DMS 273 (cell line): ENCODE results near the gene THOC1.

Experiments used
- DNase-seq: peaks from one replicate; lab custom pipeline; 2025; ENCODE audit not compliant: unreplicated experiment; lab: John Stamatoyannopoulos, UW

THOC1 gene

GRCh38 chr18:220708-221107, 47.1 kb downstream of the THOC1 start:
- no peak for DNase-seq

GRCh38 chr18:217532-218336, 50.1 kb downstream of the THOC1 start:
- DNase-seq = no peak

- DNase-seq = no peak
Measured at GRCh38 chr18:215448-216010, 52.3 kb downstream of the THOC1 start.

- DNase-seq = no peak
Measured at GRCh38 chr18:213966-214365, 53.9 kb downstream of the THOC1 start.

GRCh38 chr18:213505-213904, 54.3 kb downstream of the THOC1 start:
- DNase-seq = no peak

DNA sequence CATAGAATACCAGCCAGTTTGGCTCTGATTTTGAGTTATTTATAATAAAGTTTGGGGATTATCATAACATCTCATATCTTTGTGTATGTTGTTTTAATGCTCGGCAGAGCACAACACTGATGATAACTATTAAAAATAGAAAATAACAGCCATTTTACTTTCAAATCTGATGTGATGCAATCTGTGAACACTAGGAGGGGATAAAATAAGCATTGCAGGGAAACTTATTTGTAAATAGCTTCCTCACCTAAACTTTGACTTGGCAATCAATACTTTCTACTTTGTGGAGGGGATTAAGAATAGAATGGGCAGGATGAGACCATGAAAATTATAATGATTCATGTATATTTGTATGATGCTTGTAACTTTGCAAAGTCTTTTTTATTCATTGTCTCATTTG, 55.1 kb downstream of the THOC1 start:
- DNase-seq = peak; percentile 9

- no peak for DNase-seq
Measured at GRCh38 chr18:211582-211981, 56.3 kb downstream of the THOC1 start.

DNA sequence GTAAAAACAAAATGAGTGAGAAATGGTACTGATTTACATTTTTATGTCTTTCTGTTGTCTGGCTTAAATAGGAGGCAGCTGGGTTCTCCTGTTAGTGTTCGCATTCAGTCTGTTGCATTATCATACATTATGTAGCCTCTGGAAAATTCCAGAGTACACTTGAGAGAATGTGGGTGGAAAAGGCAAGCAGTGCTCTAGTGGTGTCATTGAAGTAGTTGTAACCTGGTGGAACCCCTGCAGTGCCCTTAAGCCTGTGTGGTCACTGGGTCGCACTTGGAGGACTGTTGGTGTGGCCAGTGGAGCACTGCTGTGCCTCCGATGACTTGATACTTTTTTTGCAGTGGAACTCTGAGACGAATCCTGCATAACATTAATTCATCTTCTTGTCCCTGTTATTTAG, 57.1 kb downstream of the THOC1 start:
- DNase-seq = no peak

GRCh38 chr18:210075-210474, 57.8 kb downstream of the THOC1 start:
- DNase-seq = no peak

DNA sequence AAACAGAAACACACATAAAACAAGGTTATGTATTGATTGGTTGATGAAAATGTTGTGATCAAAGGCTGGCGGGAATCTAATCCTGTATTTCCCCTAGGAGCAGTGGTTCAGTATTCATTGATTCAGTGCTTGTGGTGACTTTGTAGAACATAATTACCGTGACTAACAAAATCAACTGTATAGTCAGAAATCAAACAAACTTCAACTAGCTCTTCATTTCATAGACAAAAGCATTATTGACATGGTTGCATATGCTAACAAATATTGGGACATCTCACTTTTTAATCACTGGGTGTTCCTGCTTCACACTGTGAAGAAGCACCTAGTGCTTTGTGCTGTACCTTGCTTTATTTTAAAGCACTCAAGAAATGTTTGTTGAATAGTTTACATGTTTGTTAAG, 68.1 kb downstream of the THOC1 start:
- DNase-seq = no peak

DNA sequence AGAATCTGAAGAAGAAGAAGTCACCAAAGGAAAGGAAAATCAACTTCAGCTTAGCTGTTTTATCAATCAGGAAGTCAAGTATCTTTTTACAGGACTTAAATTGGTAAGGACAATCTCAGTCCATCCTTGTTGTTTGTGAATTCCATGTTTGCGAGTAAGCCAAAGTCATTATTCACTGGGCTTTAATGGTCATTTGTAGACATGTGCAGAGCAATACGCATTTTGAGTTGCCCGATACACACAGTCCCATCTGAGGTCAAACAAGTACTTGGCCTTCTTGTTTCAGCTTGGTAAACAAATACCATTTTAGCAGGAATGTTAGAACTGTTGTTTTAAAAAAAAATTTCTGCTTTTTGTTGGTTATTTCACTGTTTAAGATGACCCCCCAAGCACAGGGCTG, 68.6 kb downstream of the THOC1 start:
- no peak for DNase-seq

DNA sequence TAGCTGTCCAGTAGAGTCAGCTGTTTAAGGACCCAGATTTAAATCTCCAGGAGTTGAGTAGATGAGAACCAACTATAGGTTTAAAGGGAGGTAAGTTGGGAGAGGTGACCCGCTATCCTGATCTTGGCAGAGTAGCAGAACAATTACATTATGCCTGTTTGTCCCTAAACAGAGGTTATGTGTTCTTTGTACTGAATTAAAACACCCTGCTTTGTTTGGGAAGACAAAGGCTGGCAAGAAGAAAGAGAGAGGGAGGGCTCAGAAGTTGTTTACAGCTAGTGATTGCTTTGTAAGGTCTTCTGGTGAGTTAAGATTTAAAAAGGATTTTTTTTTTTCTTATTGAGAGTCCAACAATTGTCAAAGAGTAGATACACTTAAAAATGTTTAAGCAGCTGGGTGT, 72.2 kb downstream of the THOC1 start:
- DNase-seq = no peak

GRCh38 chr18:192801-193200, 75.0 kb downstream of the THOC1 start:
- DNase-seq = no peak

DNA sequence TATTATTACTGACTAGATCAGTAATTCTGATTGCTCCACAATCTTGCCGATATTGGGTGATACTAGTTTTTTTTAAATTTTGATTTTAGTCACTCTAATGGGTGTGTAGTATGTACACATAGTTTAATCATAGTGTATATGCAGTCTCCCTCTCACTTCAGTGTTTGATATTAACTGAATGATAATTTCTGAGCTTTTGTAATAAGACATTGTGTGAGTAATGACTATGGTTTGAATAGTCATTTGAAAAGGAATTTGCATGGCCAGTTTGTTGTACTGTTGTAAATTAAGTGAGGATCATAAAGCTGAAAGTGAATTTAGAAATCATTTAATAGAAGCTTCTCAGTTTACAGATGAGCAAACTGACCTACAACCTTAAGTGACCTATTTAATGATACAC, 76.1 kb downstream of the THOC1 start:
- DNase-seq = no peak

- no peak for DNase-seq
Measured at GRCh38 chr18:189254-189653, 78.6 kb downstream of the THOC1 start.

DNA sequence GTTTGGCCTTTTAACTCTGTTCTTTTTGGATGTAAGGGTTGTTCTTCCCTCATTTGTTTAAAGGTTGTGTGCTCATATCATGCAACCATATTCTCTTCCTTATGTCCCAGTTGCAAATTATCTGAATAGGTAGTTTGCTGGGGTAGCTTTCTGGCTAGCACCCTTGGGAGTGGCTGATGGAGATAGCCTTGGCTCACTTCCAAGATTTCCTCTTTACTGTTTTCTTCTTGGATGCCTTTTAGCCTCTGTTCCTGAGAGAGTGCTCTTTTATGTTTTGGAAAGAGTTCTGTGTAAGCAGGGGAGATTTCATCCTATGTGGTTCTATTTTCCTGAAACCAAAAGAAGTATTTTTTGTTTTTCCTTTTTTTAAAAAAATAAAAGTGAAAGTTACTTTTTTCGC, 84.1 kb downstream of the THOC1 start:
- DNase-seq = peak; percentile 53

DNA sequence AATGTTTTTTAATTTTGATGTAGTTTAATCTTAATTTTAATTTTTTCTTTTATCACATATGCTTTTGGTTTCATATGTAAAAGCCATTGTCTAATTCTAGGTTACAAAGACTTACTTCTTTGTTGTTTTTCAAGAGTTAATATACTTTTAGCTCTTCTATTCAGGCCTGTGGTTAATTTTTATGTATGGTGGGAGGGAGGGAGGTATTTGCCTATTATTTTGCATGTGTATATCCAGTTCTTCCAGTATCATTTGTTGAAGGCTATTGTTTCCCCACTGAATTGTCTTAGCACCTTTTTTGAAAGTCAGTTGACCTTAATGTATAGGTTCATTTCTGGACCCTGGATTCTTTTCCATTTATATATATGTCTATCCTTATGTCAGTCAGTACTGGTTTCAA, 86.1 kb downstream of the THOC1 start:
- no peak for DNase-seq

DNA sequence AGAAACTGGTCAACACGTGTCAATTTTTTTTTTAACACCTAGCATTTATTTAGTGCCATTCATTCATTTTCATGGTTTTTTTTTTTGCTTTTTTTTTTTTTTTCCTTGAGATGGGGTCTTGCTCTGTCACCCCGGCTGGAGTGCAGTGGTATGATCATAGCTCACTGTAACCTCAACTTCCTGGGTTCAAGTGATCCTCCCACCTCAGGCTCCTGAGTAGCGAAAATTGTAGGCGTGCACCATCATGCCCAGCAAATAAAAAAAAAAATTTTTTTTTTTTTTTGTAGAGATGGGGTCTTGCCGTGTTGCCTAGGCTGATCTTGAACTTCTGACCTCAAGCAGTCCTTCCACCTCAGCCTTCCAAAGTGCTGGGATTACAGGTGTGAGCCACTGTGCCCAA, 88.3 kb downstream of the THOC1 start:
- no peak for DNase-seq

DNA sequence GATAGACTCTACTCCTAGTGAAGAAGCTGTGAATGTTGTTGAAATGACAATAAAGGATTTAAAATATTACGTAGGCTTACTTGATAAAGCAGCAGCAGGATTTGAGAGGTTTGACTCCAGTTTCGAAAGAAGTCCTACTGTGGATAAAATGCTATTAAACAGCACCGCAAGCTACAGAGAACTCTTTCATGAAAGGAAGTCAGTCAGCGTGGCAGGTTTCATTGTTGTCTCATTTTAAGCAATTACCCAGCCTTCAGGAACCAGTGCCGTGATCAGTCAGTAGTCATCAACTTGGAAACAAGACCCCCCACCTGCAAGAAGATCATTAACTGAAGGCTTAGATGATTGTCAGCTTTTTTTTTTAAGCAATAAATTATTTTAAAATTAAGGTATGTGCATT, 95.5 kb downstream of the THOC1 start:
- DNase-seq = no peak
